Glomerular endothelial cell (primary cell): ENCODE measurements around the gene TOMT. TPM values are rescaled to one million over a fixed set of nuclear protein-coding genes. Genes with fewer than 3 reads are reported as not detected.

Source experiments
- DNase-seq: peaks from one replicate; pipeline ENCODE4 v3.0.0-alpha.2; 2011; ENCODE audit warnings: low read depth, low spot score; ENCODE audit errors: extremely low read depth
- total RNA-seq: library from RNA; depleted of rRNA; stranded (reverse); fragments of >200 nt; gene quantifications from 2 replicates; pipeline ENCODE4 v1.2.3, GENCODE V29; 2015

TOMT gene
- total RNA-seq = not detected in 2 replicates

- DNase-seq = no peak
Measured at GRCh38 chr11:72105888-72106287, at the start of gene TOMT. TOMT (plus strand) TSS chr11:72105924; CDS start chr11:72105952, 28 bp downstream.

- no peak for DNase-seq
Measured at GRCh38 chr11:72058416-72059034, 47.2 kb upstream of the TOMT start.

- no peak for DNase-seq
Measured at GRCh38 chr11:72061739-72062396, 43.9 kb upstream of the TOMT start.

DNA sequence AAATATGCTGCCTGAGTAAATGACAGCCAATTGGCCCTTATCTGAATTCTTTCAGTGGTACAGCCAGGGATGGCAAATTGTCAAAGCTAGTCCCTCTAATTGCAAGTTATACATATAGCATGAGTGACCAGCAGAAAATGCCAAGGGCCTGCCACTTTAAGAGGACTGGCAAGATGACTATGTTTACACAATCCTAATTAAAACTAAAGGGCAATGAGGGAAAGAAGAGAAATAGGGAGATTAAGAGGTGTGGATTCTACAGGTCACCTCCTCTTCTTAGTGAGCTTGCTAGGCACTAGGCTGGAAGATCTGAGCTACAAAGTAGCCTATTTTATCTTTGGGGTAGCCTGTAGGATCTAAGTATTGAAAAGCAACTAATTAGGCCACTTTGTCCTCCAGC, 38.9 kb upstream of the TOMT start:
- DNase-seq = no peak

GRCh38 chr11:72067266-72067665, 38.5 kb upstream of the TOMT start:
- no peak for DNase-seq

DNA sequence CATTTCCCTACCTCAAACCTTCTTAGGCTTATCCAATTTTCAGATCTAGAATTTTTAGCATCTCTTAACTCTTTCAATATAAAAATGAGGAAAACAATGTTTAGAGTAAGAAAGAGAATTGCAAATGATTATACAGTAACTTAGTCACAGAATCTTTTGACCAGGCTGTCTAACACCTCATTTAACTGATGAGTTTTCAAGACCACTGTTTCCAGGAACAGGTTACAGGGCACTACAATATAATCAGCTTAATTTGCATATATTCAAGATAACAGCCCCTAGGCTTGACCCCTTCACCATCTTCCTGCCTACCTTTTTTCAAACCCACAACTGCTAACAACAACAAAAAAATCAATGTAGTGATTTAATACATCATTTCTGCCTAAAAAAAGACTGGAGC, 38.0 kb upstream of the TOMT start:
- DNase-seq = no peak

DNA sequence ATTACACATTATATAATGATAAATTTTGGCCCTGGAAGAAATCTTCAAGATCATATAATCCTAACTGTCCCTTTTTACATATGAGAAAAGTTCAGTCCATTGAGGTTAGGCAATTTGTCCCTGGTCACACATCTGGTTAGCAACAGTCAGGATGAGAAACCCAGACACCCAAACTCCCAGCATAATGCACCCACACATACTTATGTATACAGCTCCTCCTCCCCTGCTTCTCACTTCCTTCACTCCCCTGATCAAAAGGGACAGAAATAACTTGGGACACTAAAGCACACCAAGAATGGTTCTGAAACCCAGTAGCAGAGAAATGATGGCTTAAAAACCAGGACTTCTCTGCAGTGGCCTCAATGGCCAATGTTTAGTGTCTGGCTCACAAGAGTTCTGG, 36.5 kb upstream of the TOMT start:
- DNase-seq = no peak

DNA sequence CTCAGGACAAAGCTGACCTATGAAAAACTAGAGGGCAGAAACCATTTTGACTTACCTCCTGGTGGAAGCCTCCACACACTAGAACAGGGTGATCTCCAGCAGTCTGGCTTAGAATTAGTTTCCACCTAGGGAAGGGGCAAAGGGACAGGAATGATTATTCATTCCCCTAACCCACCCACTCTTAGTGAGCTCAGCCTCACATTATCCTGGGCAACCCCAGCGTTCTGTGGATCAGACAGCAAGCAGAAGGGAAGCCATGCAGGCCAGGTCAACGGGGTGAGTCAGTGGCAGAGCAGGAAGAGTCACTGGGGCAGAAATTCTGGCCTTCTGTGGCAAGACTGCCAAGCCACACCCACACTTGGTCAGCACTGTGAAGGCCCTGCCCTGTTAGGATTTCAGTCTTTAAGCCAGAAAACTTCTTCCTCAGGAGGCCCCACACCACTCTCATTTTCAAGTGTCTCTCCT, 35.9 kb upstream of the TOMT start:
- DNase-seq = no peak

DNA sequence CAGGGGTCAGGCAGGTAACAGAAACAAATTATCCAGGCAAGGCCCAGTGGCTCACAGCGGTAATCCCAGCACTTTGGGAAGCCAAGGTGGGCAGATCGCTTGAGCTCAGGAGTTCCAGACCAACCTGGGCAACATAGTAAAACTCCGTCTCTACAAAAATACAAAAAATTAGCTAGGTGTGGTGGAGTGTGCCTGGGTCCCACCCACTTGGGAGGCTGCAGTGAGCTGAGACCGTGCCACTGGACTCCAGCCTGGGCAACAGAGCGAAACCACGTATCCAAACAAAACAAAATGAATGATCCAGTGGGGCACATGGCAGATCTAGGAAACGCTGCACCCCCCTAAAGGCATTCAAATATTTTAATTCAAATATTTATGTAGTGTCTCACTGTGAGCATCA, 35.2 kb upstream of the TOMT start:
- DNase-seq = no peak

GRCh38 chr11:72072348-72072747, 33.4 kb upstream of the TOMT start:
- no peak for DNase-seq

DNA sequence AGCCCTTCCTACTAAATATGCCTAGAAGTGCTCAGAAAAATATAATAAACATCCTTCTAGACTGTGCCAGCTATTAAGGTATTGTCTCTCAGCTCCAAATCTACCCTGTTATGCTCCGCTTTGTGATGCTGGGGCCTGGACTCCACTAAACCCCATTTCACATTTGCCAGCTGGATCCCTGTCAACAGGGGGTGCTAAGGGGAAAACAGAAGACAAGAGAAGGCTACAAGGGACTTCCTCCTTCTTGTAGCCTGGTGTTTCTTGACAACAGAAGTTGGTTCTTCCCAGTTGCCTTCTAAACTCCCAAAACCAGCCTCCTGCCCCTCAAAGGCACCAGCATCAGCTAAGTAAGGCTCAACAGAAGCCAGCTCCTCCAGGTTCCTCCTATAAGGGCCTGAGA, 30.6 kb upstream of the TOMT start:
- no peak for DNase-seq

GRCh38 chr11:72075756-72076155, 30.0 kb upstream of the TOMT start:
- DNase-seq = no peak

DNA sequence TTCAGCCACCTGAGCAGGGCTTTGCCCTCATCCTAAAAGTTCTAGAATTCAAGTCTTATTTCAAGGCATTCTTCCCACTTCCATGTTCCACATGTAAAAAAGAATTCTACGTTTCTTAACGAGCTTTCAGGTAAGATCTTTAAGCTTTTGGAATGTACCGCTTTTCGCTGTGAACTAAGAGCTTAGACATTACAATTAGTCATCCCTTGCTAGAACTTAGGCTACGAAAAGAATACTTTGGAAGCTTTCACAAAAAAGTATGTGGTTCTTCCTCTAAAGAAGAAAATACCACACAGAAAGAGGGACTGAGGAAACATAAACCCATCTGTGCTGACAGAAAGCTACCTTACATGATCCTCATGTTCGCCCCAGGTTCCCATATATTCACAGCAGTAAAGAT, 27.2 kb upstream of the TOMT start:
- no peak for DNase-seq

GRCh38 chr11:72079819-72080325, 25.9 kb upstream of the TOMT start:
- no peak for DNase-seq

DNA sequence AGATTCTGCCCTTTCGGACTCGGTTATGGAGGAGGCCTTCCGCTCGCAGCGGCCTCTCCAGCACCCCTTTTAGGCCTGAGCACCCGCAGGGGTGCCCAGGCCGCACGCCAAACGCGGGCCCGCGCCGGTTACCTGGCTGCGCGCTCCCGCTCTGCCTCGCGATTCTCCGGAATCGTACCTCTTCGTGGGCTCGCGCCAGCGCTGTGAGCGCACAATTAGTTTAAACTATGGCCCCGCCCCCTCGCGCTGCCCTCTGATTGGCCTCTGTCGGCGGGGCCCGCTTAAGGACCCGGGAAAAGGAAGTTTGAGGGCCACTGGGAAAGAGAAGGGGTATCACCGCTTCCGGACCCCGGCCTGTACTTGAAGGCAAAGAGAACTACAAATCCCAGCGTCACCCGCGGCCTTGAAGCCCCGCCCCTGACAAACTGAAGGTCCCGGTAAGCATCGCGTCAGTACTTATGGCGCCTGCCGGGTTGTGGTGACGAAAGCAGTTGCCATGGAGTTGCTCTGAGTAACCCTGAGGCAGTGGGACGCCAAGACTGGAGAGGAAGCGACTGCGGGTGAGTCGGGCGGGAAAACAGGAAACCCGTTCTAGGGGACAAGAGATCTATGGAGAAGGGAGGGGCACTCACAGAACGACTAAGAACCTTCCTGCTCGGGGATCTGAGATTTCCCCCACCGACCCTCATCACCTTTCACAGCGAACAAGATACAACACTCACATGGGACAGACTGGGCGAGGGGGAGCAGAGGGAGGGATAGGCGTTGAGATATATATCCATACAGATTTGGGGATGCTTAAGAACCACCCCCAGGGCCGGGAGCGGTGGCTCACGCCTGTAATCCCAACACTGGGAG, 25.2 kb upstream of the TOMT start, which contains the start of the genes LRRC51 and NUMA1:
Gene LRRC51 (plus strand): TSS at position 525 of the 858 bp plus-strand sequence. CDS start 8,234 bp downstream, outside the sequence.
Gene NUMA1 (minus strand): TSS at position 217 of the 858 bp plus-strand sequence. CDS start 44,599 bp downstream, outside the sequence.
- DNase-seq = peak; percentile 100

DNA sequence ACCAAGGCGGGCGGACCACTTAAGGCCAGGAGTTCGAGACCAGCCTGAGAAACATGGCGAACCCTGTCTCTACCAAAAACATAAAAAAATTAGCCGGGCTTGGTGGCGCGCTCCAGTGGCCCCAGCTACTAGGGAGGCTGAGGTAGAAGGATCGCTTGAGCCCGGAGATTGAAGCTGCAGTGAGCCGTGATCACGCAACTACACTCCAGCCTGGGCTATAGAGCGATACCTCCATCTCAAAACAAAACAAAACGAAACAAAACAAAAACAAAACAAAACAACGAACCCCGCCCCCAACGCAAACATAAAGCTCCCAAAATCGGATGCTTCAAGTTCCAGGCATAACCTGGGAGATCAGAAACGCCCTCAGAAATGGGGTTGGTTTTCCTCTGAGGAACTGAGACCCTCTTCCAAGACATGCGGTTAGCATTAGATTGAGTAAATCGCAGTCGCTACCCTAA, 24.5 kb upstream of the TOMT start:
- DNase-seq = no peak

GRCh38 chr11:72081821-72082453, 23.8 kb upstream of the TOMT start:
- no peak for DNase-seq

- no peak for DNase-seq
Measured at GRCh38 chr11:72083414-72083813, 22.3 kb upstream of the TOMT start.

DNA sequence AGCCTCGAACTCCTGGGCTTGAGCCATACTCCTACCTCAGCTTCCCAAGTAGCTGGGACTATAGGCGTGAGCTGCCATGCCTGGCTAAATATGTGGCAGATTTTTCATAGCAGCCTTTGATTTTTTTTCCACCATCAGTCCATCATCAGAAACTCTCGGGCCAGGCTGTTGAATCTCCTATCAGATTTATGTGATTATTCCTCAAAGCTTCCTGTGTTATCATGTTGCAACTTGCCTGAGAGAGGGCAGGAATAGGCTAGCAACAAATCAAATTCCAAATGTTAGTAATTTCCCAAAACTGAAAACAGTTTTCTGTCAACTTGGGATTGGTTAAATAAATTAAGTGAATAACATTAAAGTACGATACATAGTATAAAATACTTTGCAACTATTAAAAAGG, 21.6 kb upstream of the TOMT start:
- no peak for DNase-seq

- no peak for DNase-seq
Measured at GRCh38 chr11:72084965-72085364, 20.8 kb upstream of the TOMT start.
